ENCODE results near the gene TTC8. TPM values are rescaled to one million over a fixed set of nuclear protein-coding genes. Genes with fewer than 3 reads are reported as not detected.

Gene TTC8
- total and polyA plus RNA-seq, 4 donors, result 7.3 to 11.7 (median 10.4) TPM

DNA sequence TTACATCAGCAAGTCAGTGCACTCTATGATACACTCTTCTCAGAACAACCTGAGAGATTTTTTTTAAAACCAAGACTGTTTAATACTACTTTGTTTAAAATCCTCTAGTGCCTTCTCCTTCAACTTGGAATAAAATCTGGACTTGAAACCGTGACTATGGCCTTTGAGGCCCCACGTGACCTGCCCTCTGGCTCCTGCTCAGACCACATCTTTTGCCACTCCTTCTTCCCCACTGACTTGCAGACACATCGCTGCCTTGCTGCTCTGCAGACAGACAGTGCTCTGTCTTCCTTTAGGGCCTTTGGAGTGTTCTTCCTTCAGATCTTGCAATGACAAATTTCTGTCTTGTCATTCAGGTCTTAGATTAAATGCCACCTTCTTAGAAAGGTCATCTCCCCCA, 48.5 kb downstream of the TTC8 start (continued):
- TF ChIP-seq TAF1 (conservative IDR thresholded peaks at IDR 0.05), result no peak
- TF ChIP-seq GABPA (IDR thresholded peaks at IDR 0.05 in 1 of 2, conservative IDR thresholded peaks at IDR 0.05 in 1 of 2), result no peak
- TF ChIP-seq RAD21 (IDR thresholded peaks at IDR 0.05), result no peak
- TF ChIP-seq SP1 (IDR thresholded peaks at IDR 0.05), result no peak
- TF ChIP-seq, protein P1, sequence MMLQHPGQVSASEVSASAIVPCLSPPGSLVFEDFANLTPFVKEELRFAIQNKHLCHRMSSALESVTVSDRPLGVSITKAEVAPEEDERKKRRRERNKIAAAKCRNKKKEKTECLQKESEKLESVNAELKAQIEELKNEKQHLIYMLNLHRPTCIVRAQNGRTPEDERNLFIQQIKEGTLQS (IDR thresholded peaks at IDR 0.05), result no peak
- TF ChIP-seq FOXA2 (IDR thresholded peaks at IDR 0.05), result no peak

DNA sequence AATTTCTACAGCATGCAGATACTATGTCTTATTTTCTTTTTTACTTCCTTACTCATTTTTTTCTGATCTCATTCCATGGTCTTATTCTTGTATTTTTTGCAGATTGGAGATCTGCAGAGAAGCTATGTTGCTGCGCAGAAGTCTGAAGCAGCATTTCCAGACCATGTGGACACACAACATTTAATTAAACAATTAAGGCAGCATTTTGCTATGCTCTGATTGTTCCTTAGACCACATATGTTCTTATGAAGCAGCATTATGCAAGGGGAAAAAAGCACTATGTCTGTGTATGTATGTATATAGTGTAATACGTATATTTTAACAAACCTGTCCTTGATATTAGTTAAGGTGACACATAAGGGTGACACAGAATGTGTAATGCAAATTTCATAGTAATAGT, 52.7 kb downstream of the TTC8 start:
- DNase-seq (ENCODE audit: low spot score), result no peak
- no peak overlapping the region for H3K27ac ChIP-seq (ENCODE audit: low read depth in 1 of 2, low read length in 2 of 2)
- no peaks in the 10 kb centered on the region for H3K27me3 ChIP-seq (ENCODE audit: control insufficient read depth in 4 of 4, insufficient read depth in 4 of 4, low read length in 3 of 4)
- H3K4me3 ChIP-seq (ENCODE audit: low read depth in 1 of 3, low read length in 3 of 3), result no peak overlapping the region
- TF ChIP-seq, protein P2, sequence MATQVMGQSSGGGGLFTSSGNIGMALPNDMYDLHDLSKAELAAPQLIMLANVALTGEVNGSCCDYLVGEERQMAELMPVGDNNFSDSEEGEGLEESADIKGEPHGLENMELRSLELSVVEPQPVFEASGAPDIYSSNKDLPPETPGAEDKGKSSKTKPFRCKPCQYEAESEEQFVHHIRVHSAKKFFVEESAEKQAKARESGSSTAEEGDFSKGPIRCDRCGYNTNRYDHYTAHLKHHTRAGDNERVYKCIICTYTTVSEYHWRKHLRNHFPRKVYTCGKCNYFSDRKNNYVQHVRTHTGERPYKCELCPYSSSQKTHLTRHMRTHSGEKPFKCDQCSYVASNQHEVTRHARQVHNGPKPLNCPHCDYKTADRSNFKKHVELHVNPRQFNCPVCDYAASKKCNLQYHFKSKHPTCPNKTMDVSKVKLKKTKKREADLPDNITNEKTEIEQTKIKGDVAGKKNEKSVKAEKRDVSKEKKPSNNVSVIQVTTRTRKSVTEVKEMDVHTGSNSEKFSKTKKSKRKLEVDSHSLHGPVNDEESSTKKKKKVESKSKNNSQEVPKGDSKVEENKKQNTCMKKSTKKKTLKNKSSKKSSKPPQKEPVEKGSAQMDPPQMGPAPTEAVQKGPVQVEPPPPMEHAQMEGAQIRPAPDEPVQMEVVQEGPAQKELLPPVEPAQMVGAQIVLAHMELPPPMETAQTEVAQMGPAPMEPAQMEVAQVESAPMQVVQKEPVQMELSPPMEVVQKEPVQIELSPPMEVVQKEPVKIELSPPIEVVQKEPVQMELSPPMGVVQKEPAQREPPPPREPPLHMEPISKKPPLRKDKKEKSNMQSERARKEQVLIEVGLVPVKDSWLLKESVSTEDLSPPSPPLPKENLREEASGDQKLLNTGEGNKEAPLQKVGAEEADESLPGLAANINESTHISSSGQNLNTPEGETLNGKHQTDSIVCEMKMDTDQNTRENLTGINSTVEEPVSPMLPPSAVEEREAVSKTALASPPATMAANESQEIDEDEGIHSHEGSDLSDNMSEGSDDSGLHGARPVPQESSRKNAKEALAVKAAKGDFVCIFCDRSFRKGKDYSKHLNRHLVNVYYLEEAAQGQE (IDR thresholded peaks at IDR 0.05), result no peak
- TF ChIP-seq, protein P1 (IDR thresholded peaks at IDR 0.05), result no peak
- TF ChIP-seq, protein P3, sequence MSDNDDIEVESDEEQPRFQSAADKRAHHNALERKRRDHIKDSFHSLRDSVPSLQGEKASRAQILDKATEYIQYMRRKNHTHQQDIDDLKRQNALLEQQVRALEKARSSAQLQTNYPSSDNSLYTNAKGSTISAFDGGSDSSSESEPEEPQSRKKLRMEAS (IDR thresholded peaks at IDR 0.05), result no peak
- TF ChIP-seq HNF4G (IDR thresholded peaks at IDR 0.05), result no peak
- TF ChIP-seq, protein P4, sequence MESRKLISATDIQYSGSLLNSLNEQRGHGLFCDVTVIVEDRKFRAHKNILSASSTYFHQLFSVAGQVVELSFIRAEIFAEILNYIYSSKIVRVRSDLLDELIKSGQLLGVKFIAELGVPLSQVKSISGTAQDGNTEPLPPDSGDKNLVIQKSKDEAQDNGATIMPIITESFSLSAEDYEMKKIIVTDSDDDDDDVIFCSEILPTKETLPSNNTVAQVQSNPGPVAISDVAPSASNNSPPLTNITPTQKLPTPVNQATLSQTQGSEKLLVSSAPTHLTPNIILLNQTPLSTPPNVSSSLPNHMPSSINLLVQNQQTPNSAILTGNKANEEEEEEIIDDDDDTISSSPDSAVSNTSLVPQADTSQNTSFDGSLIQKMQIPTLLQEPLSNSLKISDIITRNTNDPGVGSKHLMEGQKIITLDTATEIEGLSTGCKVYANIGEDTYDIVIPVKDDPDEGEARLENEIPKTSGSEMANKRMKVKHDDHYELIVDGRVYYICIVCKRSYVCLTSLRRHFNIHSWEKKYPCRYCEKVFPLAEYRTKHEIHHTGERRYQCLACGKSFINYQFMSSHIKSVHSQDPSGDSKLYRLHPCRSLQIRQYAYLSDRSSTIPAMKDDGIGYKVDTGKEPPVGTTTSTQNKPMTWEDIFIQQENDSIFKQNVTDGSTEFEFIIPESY (IDR thresholded peaks at IDR 0.05), result no peak
- TF ChIP-seq, protein P5, sequence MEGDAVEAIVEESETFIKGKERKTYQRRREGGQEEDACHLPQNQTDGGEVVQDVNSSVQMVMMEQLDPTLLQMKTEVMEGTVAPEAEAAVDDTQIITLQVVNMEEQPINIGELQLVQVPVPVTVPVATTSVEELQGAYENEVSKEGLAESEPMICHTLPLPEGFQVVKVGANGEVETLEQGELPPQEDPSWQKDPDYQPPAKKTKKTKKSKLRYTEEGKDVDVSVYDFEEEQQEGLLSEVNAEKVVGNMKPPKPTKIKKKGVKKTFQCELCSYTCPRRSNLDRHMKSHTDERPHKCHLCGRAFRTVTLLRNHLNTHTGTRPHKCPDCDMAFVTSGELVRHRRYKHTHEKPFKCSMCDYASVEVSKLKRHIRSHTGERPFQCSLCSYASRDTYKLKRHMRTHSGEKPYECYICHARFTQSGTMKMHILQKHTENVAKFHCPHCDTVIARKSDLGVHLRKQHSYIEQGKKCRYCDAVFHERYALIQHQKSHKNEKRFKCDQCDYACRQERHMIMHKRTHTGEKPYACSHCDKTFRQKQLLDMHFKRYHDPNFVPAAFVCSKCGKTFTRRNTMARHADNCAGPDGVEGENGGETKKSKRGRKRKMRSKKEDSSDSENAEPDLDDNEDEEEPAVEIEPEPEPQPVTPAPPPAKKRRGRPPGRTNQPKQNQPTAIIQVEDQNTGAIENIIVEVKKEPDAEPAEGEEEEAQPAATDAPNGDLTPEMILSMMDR (IDR thresholded peaks at IDR 0.05; ENCODE audit: low read depth, low read length, missing input control), result no peak
- no peak for TF ChIP-seq GABPA (IDR thresholded peaks at IDR 0.05 in 1 of 2, conservative IDR thresholded peaks at IDR 0.05 in 1 of 2)
- TF ChIP-seq YY1 (IDR thresholded peaks at IDR 0.05), result no peak
- TF ChIP-seq RXRA (IDR thresholded peaks at IDR 0.05), result no peak
- no peak for TF ChIP-seq TAF1 (conservative IDR thresholded peaks at IDR 0.05)
- H3K9ac ChIP-seq (ENCODE audit: low read depth in 1 of 2, low read length in 2 of 2), result no peak overlapping the region
- H3K4me1 ChIP-seq (ENCODE audit: control insufficient read depth in 4 of 4, insufficient read depth in 4 of 4, low read length in 3 of 4), result no peaks in the 10 kb centered on the region
- H3K36me3 ChIP-seq (ENCODE audit: control insufficient read depth in 4 of 4, insufficient read depth in 3 of 4, low read depth in 1 of 4, low read length in 3 of 4), result peaks cover 7 to 33% (median 20%) of the 10 kb centered on the region in 4 donors
- peaks cover 3 to 11% (median 6%) of the 10 kb centered on the region in 4 donors for H3K9me3 ChIP-seq (ENCODE audit: control insufficient read depth in 4 of 4, low read length in 3 of 4)
- 98% methylated on average over 2 of the region's 2 CpGs for WGBS

All from liver (tissue), 9 donors.